Muscle of leg (tissue), 11 donors: Measurements from ENCODE around the gene GABRG3. TPM values are rescaled to one million over a fixed set of nuclear protein-coding genes. Genes with fewer than 3 reads are reported as not detected.

Experiments used
- DNase-seq: peaks from one replicate; pipeline ENCODE4 v3.0.0; 2013
- H3K27ac ChIP-seq: one replicate; pipeline ENCODE4 v1.5.1; 2013; ENCODE audit warnings: mild to moderate bottlenecking, low read length, control low read depth
- H3K27me3 ChIP-seq: one replicate; pipeline ENCODE4 v1.6.1; 2013; ENCODE audit warnings: low read length; ENCODE audit not compliant: control insufficient read depth, insufficient read depth
- H3K36me3 ChIP-seq: one replicate; pipeline ENCODE4 v1.6.1; 2013; ENCODE audit warnings: low read length; ENCODE audit not compliant: control insufficient read depth, insufficient read depth
- H3K4me1 ChIP-seq: one replicate; pipeline ENCODE4 v1.6.1; 2013; ENCODE audit warnings: low read length; ENCODE audit not compliant: control insufficient read depth, insufficient read depth
- H3K4me3 ChIP-seq: one replicate; pipeline ENCODE4 v1.5.1; 2013; ENCODE audit warnings: low read length, control low read depth
- H3K9me3 ChIP-seq: replicated peaks from 2 replicates; pipeline ENCODE4 v1.6.1; 2013; ENCODE audit warnings: low read depth, low read length; ENCODE audit not compliant: control insufficient read depth
- WGBS: methylation state at CpG from one replicate; pipeline ENCODE4 v1.1.5; 2013; ENCODE audit warnings: missing lambda C conversion rate; ENCODE audit not compliant: insufficient coverage; 5-methylcytosine and 5-hydroxymethylcytosine counted together
- polyA plus RNA-seq, 8 donors: library from polyadenylated mRNA; unstranded; fragments of 120-200 nt; gene quantifications; one replicate each; pipeline versions ENCODE4 v1.2.1 to v1.2.3, GENCODE V29; 2013; ENCODE audit warnings: inconsistent platforms in 1 of 8, low replicate concordance in 1 of 8; ENCODE audit not compliant: insufficient read length in 8 of 8, insufficient read depth in 1 of 8
- total RNA-seq: library from RNA; stranded (reverse); fragments of 120-200 nt; gene quantifications from one replicate; pipeline ENCODE4 v1.2.4, GENCODE V29; 2013

GABRG3 gene
- total and polyA plus RNA-seq, 9 donors: 0.11 to 0.69 (median 0.34) TPM; not detected in 1

GRCh38 chr15:27028858-27029477, 58.0 kb downstream of the GABRG3 start:
- 56% methylated on average over 10 of the region's 12 CpGs for WGBS
- Histone ChIP-seq H3K27me3 (no peaks in the 10 kb centered on the region), H3K4me1 (peaks cover 8% of the 10 kb centered on the region), H3K36me3 (no peaks in the 10 kb centered on the region), H3K27ac (peak overlapping the region; percentile 72), H3K9me3 (no peaks in the 10 kb centered on the region), H3K4me3 (no peak overlapping the region)
- DNase-seq: peak; percentile 22

GRCh38 chr15:27036210-27036609, 65.2 kb downstream of the GABRG3 start:
- Histone ChIP-seq H3K4me3 (no peak overlapping the region), H3K4me1 (no peaks in the 10 kb centered on the region), H3K27me3 (no peaks in the 10 kb centered on the region), H3K36me3 (no peaks in the 10 kb centered on the region), H3K9me3 (no peaks in the 10 kb centered on the region), H3K27ac (no peak overlapping the region)
- WGBS: 92% methylated on average over 10 of the region's 14 CpGs
- no peak for DNase-seq

- H3K4me1 ChIP-seq: no peaks in the 10 kb centered on the region
- H3K4me3 ChIP-seq: no peak overlapping the region
- H3K27ac ChIP-seq: no peak overlapping the region
- no peaks in the 10 kb centered on the region for H3K36me3 ChIP-seq
- WGBS: no CpG with 5 or more reads among the region's 2 CpGs
- H3K27me3 ChIP-seq: no peaks in the 10 kb centered on the region
- no peaks in the 10 kb centered on the region for H3K9me3 ChIP-seq
- no peak for DNase-seq
Observed at GRCh38 chr15:27037501-27037900, 66.5 kb downstream of the GABRG3 start.

- no peaks in the 10 kb centered on the region for H3K4me1 ChIP-seq
- H3K4me3 ChIP-seq: no peak overlapping the region
- no peak overlapping the region for H3K27ac ChIP-seq
- H3K36me3 ChIP-seq: no peaks in the 10 kb centered on the region
- no peaks in the 10 kb centered on the region for H3K27me3 ChIP-seq
- DNase-seq: no peak
- no peaks in the 10 kb centered on the region for H3K9me3 ChIP-seq
- no CpG with 5 or more reads among the region's 3 CpGs for whole genome bisulfite sequencing
Observed at GRCh38 chr15:27039152-27039551, 68.2 kb downstream of the GABRG3 start.

GRCh38 chr15:27042230-27042629, 71.2 kb downstream of the GABRG3 start:
- H3K4me1 ChIP-seq: no peaks in the 10 kb centered on the region
- H3K27me3 ChIP-seq: no peaks in the 10 kb centered on the region
- no peaks in the 10 kb centered on the region for H3K9me3 ChIP-seq
- H3K4me3 ChIP-seq: no peak overlapping the region
- H3K27ac ChIP-seq: no peak overlapping the region
- no peaks in the 10 kb centered on the region for H3K36me3 ChIP-seq
- WGBS: 90% methylated on average over 10 of the region's 13 CpGs
- DNase-seq: no peak

GRCh38 chr15:27042646-27043045, 71.7 kb downstream of the GABRG3 start:
- H3K9me3 ChIP-seq: no peaks in the 10 kb centered on the region
- no peaks in the 10 kb centered on the region for H3K27me3 ChIP-seq
- no peaks in the 10 kb centered on the region for H3K36me3 ChIP-seq
- H3K27ac ChIP-seq: no peak overlapping the region
- H3K4me3 ChIP-seq: no peak overlapping the region
- 56% methylated on average over 3 of the region's 6 CpGs for WGBS
- no peak for DNase-seq
- H3K4me1 ChIP-seq: no peaks in the 10 kb centered on the region

GRCh38 chr15:27043770-27044169, 72.8 kb downstream of the GABRG3 start:
- no peaks in the 10 kb centered on the region for H3K4me1 ChIP-seq
- no peaks in the 10 kb centered on the region for H3K9me3 ChIP-seq
- H3K36me3 ChIP-seq: no peaks in the 10 kb centered on the region
- DNase-seq: no peak
- H3K4me3 ChIP-seq: no peak overlapping the region
- WGBS: 61% methylated on average over 6 of the region's 6 CpGs
- no peak overlapping the region for H3K27ac ChIP-seq
- no peaks in the 10 kb centered on the region for H3K27me3 ChIP-seq

GRCh38 chr15:27045796-27046195, 74.8 kb downstream of the GABRG3 start:
- DNase-seq: no peak

GRCh38 chr15:27046880-27047279, 75.9 kb downstream of the GABRG3 start:
- no peak for DNase-seq
- Histone ChIP-seq H3K4me1 (no peaks in the 10 kb centered on the region), H3K27ac (no peak overlapping the region), H3K4me3 (no peak overlapping the region), H3K9me3 (no peaks in the 10 kb centered on the region), H3K36me3 (no peaks in the 10 kb centered on the region), H3K27me3 (no peaks in the 10 kb centered on the region)
- no CpG with 5 or more reads among the region's 3 CpGs for WGBS

More at GRCh38 chr15:27045796-27046195, 74.8 kb downstream of the GABRG3 start:
- Histone ChIP-seq H3K36me3 (no peaks in the 10 kb centered on the region), H3K4me3 (no peak overlapping the region), H3K4me1 (no peaks in the 10 kb centered on the region), H3K9me3 (no peaks in the 10 kb centered on the region), H3K27me3 (no peaks in the 10 kb centered on the region), H3K27ac (no peak overlapping the region)
- 89% methylated on average over 4 of the region's 16 CpGs for WGBS

- H3K4me1 ChIP-seq: no peaks in the 10 kb centered on the region
- no peak overlapping the region for H3K4me3 ChIP-seq
- no peaks in the 10 kb centered on the region for H3K27me3 ChIP-seq
- DNase-seq: no peak
- H3K9me3 ChIP-seq: no peaks in the 10 kb centered on the region
- H3K36me3 ChIP-seq: no peaks in the 10 kb centered on the region
- H3K27ac ChIP-seq: no peak overlapping the region
- 21% methylated on average over 2 of the region's 4 CpGs for WGBS
Observed at GRCh38 chr15:27050163-27050562, 79.2 kb downstream of the GABRG3 start.

- H3K27ac ChIP-seq: no peak overlapping the region
- no peak for DNase-seq
- no peak overlapping the region for H3K4me3 ChIP-seq
- H3K27me3 ChIP-seq: no peaks in the 10 kb centered on the region
- no peaks in the 10 kb centered on the region for H3K9me3 ChIP-seq
- 72% methylated on average over 10 of the region's 10 CpGs for WGBS
- H3K36me3 ChIP-seq: no peaks in the 10 kb centered on the region
- H3K4me1 ChIP-seq: no peaks in the 10 kb centered on the region
Observed at GRCh38 chr15:27054426-27054825, 83.4 kb downstream of the GABRG3 start.
